Measurements from ENCODE around the gene PIWIL1.

Gene PIWIL1

DNA sequence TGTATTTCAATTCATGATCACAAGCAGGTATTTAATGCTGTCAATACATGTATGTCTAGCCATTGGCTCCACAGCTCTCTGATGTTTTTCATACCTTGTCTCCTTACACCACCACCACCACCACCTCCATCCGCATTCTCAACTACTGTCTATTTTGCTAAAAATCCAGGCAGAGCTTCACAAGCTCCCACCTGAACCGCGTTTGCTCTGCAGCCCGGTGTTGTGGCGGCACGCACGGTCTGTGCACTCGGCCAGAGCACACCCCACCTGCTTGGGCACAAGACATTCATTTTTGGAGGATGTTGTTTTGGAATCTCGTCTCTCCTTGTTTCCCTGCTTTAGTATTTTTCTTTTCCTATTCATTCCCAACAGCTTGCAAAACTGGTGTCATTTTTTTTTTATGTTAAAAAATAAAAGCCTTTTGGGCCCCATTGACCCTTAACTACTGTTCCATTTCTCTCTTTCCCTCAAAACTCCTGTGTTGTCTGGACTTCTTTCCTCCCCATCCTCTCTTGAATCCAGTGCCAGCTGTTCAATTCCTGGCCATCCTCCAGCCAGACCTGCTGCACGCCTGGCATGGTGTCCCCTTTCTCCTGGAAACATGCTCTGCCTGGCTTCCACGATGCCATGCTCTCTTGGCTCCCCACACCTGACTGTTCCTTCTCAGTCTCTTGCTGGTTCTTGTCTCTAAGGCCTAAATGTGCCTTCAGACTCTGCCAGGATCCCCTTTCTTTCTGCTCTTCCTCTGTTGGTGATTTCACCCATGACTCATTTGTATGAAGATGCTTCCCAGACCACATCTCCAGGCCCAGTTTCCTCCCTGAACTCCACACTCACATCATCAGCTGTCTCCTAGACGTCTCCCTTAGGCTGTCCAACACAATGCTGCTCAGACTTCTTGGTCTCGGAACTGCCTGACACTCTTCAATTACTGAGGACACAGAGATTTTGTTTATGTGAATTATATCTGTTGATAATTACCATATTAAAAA is 37.9 kb downstream of the PIWIL1 start:
- Mint-ChIP-seq H3K27ac (no peak overlapping the region), H3K4me1 (peaks cover 11% of the 10 kb centered on the region), H3K27me3 (ENCODE audit: low read depth, poor library complexity) (peaks cover 45% of the 10 kb centered on the region), H3K36me3 (ENCODE audit: low read depth) (no peaks in the 10 kb centered on the region), H3K4me3 (no peak overlapping the region), H3K9me3 (no peaks in the 10 kb centered on the region)
- TF ChIP-seq, protein P1, sequence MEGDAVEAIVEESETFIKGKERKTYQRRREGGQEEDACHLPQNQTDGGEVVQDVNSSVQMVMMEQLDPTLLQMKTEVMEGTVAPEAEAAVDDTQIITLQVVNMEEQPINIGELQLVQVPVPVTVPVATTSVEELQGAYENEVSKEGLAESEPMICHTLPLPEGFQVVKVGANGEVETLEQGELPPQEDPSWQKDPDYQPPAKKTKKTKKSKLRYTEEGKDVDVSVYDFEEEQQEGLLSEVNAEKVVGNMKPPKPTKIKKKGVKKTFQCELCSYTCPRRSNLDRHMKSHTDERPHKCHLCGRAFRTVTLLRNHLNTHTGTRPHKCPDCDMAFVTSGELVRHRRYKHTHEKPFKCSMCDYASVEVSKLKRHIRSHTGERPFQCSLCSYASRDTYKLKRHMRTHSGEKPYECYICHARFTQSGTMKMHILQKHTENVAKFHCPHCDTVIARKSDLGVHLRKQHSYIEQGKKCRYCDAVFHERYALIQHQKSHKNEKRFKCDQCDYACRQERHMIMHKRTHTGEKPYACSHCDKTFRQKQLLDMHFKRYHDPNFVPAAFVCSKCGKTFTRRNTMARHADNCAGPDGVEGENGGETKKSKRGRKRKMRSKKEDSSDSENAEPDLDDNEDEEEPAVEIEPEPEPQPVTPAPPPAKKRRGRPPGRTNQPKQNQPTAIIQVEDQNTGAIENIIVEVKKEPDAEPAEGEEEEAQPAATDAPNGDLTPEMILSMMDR (IDR thresholded peaks at IDR 0.05): no peak
- DNase-seq: no peak

DNA sequence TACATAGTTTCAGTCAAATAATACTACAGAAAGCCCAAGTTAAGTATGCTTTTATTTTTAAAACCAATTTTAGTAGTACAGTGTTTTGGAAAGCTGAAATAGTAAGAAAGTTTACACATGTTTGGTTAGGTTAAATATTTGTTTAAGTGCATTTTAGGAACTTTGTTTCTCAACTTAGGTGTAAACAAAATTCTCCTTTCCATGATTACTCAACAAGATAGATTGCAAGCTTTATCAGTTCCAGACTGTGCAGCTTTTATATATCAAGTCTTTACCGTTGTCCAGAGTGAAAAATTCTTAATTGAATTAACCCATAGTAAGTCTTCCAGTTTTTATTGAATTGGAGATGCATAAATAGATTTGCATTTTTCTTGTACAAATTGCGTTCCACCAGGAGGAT is 45.1 kb downstream of the PIWIL1 start:
- H3K27ac Mint-ChIP-seq: no peak overlapping the region
- H3K9me3 Mint-ChIP-seq: peaks cover 5% of the 10 kb centered on the region
- H3K4me1 Mint-ChIP-seq: no peaks in the 10 kb centered on the region
- H3K36me3 Mint-ChIP-seq (ENCODE audit: low read depth): no peaks in the 10 kb centered on the region
- H3K27me3 Mint-ChIP-seq (ENCODE audit: low read depth, poor library complexity): peaks cover 30% of the 10 kb centered on the region
- H3K4me3 Mint-ChIP-seq: no peak overlapping the region
- TF ChIP-seq, protein P1 (IDR thresholded peaks at IDR 0.05): no peak
- DNase-seq: no peak

DNA sequence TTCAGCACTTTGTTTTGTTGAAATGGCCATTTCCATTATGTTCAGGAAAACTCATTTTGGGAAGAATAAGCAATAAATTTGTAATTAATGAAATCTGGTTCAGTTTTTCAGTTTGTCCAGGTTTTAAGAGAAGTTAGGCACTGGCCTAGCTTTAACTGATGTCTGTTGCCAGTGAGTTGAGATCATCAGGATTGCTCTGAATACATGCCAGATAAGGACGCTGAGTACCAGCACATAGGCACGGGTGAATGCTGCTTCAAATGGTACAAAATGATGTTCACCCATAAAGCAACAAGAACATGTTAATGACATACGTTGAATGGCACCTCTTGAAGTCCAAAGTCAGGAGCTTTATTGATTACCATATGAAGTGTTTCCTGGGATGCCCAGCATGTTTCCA is 46.5 kb downstream of the PIWIL1 start:
- Mint-ChIP-seq H3K27ac (no peak overlapping the region), H3K27me3 (ENCODE audit: low read depth, poor library complexity) (peaks cover 23% of the 10 kb centered on the region), H3K4me3 (no peak overlapping the region), H3K4me1 (no peaks in the 10 kb centered on the region), H3K9me3 (peaks cover 10% of the 10 kb centered on the region), H3K36me3 (ENCODE audit: low read depth) (no peaks in the 10 kb centered on the region)
- no peak for DNase-seq
- TF ChIP-seq, protein P1 (IDR thresholded peaks at IDR 0.05): no peak

DNA sequence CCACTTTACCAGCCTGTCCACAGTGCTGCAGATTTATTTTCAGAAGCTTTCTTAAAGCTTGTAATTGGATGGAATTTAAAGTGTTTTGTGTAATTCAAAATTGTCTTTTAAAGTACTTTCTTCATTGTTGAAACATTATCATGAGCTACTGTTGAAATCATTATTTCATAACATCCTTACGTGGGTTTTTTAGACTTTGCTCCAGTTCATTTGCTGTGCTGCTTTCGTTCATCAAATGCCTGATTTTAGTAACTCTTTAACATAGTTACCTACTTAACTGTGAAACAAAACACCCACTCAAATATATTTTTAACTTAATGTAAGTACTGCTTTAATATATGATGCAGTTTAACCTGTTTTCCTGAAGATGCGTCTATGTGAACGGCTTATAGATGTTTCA is 47.5 kb downstream of the PIWIL1 start:
- no peak for DNase-seq
- no peak overlapping the region for H3K4me3 Mint-ChIP-seq
- no peaks in the 10 kb centered on the region for H3K4me1 Mint-ChIP-seq
- H3K36me3 Mint-ChIP-seq (ENCODE audit: low read depth): no peaks in the 10 kb centered on the region
- H3K27me3 Mint-ChIP-seq (ENCODE audit: low read depth, poor library complexity): peaks cover 26% of the 10 kb centered on the region
- TF ChIP-seq, protein P1 (IDR thresholded peaks at IDR 0.05): no peak
- peaks cover 10% of the 10 kb centered on the region for H3K9me3 Mint-ChIP-seq
- no peak overlapping the region for H3K27ac Mint-ChIP-seq

DNA sequence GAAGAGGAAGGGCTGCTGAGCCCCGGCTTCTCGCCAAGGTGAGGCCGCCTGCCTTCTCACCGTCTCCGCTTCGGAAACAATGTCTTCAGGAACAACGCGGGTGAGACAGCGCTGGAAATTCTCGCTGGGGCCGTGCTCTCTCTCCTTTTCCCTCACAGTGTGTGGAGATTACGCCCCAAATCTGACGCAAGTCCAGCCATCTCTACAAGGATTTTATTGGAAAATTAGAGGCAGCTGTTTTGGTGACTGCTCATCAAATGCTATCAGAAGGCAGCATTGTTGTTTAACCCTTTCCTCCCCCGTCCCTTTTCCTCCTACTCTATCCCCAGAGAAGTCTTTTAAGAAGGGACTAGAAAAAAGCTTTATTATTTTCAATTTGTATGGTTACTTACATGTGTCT is 53.5 kb downstream of the PIWIL1 start:
- Mint-ChIP-seq H3K4me1 (peaks cover 7% of the 10 kb centered on the region), H3K9me3 (peaks cover 13% of the 10 kb centered on the region), H3K4me3 (no peak overlapping the region), H3K27me3 (ENCODE audit: low read depth, poor library complexity) (peaks cover 12% of the 10 kb centered on the region), H3K36me3 (ENCODE audit: low read depth) (no peaks in the 10 kb centered on the region), H3K27ac (no peak overlapping the region)
- TF ChIP-seq, protein P1 (IDR thresholded peaks at IDR 0.05): no peak
- DNase-seq: no peak

DNA sequence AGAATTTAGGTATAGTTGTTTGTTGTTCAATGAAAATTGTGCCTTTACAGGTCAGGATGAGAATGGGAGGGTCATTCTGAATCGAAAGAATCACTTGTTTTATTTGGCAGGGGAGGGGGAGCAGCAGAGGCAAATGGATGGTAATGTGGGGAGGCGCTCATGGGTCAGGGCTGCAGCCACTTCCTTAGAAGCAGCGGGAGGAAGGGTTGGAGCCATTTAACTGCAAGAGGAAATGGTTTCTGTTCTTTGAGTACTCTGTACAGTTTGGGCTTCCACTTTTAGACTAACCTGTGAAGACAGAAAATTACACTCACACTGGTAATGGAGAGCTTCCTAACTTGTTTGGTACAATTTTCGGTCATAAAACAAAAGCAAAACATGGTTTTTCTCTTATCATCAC is 57.2 kb downstream of the PIWIL1 start:
- Mint-ChIP-seq H3K27me3 (ENCODE audit: low read depth, poor library complexity) (peaks cover 3% of the 10 kb centered on the region), H3K9me3 (peaks cover 4% of the 10 kb centered on the region), H3K4me1 (peaks cover 7% of the 10 kb centered on the region), H3K4me3 (no peak overlapping the region), H3K27ac (no peak overlapping the region), H3K36me3 (ENCODE audit: low read depth) (no peaks in the 10 kb centered on the region)
- DNase-seq: no peak
- TF ChIP-seq, protein P1 (IDR thresholded peaks at IDR 0.05): no peak
